GM12875 (cell line): ENCODE data around the gene ZNF366.

Source experiments
- H3K4me3 ChIP-seq: one replicate; pipeline ENCODE4 v1.5.1; 2011; ENCODE audit warnings: low read depth, low read length, control low read depth
- CTCF ChIP-seq: IDR thresholded peaks from 2 replicates; pipeline ENCODE4 v1.5.1; 2011; ENCODE audit warnings: low read depth, mild to moderate bottlenecking, control low read depth, inconsistent platforms, low read length, moderate library complexity, borderline replicate concordance; ENCODE audit not compliant: insufficient read depth

ZNF366 gene

GRCh38 chr5:72427488-72428437, 79.4 kb downstream of the ZNF366 start:
- no peak overlapping the region for H3K4me3 ChIP-seq
- no peak for TF ChIP-seq CTCF

DNA sequence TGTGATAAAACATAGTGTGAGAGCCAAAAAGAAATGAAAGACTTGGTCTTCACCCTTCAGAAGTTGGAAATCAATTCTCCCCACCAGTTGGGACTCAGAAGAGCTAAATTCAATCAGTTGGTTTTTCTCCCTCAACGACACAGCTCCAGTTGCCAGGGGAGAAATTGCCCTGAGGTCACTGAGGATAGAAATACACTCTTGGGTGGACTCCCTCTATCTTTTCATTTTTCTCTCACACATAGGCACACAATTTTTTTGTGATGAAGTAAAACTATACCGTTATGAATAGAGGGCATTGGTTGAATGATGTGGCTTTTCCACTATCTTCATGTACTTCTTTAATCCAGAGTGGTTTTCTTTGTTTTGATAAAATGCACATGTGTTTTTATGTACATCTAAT, 80.2 kb downstream of the ZNF366 start:
- H3K4me3 ChIP-seq, result no peak overlapping the region
- TF ChIP-seq CTCF, result no peak

DNA sequence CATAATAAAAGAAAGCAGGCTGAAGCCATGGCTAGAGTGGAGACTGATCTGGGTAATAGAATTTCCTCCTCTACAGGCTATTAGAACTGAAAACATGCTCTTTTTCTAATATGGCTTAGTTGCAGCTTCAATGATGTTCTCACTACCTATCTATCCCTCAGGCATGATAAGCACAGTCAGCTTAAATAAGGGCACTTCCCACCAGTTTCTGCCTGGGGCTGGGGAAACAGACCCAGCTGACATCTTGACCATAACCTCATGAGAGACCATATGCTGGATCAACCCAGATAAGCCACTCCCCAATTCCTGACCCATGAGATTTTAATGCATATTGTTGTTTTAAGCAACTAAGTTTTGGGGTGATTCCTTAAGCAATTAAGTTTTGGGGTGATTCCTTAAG, 81.2 kb downstream of the ZNF366 start:
- TF ChIP-seq CTCF, result no peak
- H3K4me3 ChIP-seq, result no peak overlapping the region

- no peak overlapping the region for H3K4me3 ChIP-seq
- TF ChIP-seq CTCF, result no peak
These were observed 88.9 kb downstream of the ZNF366 start for GRCh38 chr5:72418271-72418670.

- no peak overlapping the region for H3K4me3 ChIP-seq
These were observed 89.7 kb downstream of the ZNF366 start for GRCh38 chr5:72417333-72418062.

DNA sequence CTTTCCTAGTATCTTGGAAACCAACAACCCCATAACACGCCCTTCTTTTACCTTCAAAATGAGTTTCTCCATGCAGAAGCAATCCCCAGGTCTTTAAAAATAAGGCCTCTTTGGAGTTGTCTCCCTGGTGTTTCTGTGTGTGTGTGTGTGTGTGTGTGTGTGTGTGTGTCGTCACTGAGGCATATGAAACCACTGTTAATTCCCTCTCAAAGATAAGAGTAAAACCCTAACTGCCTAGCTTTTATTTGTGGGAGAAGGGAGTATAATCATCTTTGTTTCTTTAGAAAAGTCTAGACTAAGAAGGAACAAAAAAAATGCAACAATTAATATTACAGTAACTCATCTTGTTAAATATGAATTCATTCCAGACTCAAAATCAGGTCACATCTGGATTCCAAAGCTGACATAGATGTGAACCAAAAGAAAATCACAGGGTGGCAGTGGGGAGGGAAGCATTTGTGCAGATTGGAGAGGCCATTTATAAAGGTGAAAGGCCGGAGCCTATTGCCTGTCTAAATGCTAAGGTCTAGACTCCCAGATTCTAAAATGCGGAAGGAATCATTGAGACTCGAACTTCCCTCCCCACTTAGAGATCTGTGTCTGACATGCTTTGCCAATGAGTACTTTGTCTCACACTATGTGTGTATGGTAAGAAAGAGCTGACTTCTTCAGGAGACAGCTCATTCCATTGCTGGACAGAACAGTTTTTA, 91.4 kb downstream of the ZNF366 start:
- H3K4me3 ChIP-seq, result no peak overlapping the region
- TF ChIP-seq CTCF, result no peak

More at GRCh38 chr5:72417333-72418062, 89.7 kb downstream of the ZNF366 start:
- TF ChIP-seq CTCF, result no peak
